ENCODE measurements around the gene FAM83B.

DNA sequence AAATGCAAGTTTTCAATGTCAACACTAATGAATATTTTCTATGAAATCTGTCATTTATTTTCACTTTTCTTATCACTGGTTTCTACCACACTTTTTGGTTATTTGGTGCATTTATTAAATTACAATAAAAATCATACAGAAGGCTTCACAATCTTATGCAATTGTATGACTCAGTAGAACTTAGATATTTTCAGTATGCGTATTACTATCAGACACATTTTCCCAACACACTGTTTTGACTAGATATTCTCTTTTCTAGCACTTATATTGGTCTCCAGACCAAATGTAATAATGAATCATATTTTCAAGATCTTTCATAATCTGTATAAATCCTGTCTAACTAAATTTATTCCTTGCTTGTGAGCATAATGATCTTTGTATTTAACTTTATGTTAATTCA lies 74.1 kb downstream of the FAM83B start:
- no peak for TF ChIP-seq CSDC2 (CRISPR knock-in tag; IDR thresholded peaks at IDR 0.05)
- no peak for TF ChIP-seq ZFP30 (CRISPR knock-in tag; IDR thresholded peaks at IDR 0.05)
- TF ChIP-seq ARNTL (CRISPR knock-in tag; IDR thresholded peaks at IDR 0.05; ENCODE audit: borderline replicate concordance, low read depth), result no peak
- TF ChIP-seq RARB (CRISPR knock-in tag; IDR thresholded peaks at IDR 0.05), result no peak
- TF ChIP-seq ZNF8 (CRISPR knock-in tag; IDR thresholded peaks at IDR 0.05), result no peak
- no peak for TF ChIP-seq GLIS3 (CRISPR knock-in tag; IDR thresholded peaks at IDR 0.05)
- no peak for TF ChIP-seq TCF4 (CRISPR knock-in tag; IDR thresholded peaks at IDR 0.05; ENCODE audit: borderline replicate concordance)
- TF ChIP-seq, protein P1, sequence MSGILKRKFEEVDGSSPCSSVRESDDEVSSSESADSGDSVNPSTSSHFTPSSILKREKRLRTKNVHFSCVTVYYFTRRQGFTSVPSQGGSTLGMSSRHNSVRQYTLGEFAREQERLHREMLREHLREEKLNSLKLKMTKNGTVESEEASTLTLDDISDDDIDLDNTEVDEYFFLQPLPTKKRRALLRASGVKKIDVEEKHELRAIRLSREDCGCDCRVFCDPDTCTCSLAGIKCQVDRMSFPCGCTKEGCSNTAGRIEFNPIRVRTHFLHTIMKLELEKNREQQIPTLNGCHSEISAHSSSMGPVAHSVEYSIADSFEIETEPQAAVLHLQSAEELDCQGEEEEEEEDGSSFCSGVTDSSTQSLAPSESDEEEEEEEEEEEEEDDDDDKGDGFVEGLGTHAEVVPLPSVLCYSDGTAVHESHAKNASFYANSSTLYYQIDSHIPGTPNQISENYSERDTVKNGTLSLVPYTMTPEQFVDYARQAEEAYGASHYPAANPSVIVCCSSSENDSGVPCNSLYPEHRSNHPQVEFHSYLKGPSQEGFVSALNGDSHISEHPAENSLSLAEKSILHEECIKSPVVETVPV (CRISPR knock-in tag; IDR thresholded peaks at IDR 0.05), result no peak
- TF ChIP-seq, protein P2, sequence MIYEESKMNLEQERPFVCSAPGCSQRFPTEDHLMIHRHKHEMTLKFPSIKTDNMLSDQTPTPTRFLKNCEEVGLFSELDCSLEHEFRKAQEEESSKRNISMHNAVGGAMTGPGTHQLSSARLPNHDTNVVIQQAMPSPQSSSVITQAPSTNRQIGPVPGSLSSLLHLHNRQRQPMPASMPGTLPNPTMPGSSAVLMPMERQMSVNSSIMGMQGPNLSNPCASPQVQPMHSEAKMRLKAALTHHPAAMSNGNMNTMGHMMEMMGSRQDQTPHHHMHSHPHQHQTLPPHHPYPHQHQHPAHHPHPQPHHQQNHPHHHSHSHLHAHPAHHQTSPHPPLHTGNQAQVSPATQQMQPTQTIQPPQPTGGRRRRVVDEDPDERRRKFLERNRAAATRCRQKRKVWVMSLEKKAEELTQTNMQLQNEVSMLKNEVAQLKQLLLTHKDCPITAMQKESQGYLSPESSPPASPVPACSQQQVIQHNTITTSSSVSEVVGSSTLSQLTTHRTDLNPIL (CRISPR knock-in tag; IDR thresholded peaks at IDR 0.05; ENCODE audit: low read depth), result no peak
- no peak for TF ChIP-seq ZNF565 (CRISPR knock-in tag; conservative IDR thresholded peaks at IDR 0.05; ENCODE audit: low read depth)
- no peak for TF ChIP-seq ISL1 (CRISPR knock-in tag; IDR thresholded peaks at IDR 0.05)
- no peak for TF ChIP-seq ZFP3 (CRISPR knock-in tag; IDR thresholded peaks at IDR 0.05)
- TF ChIP-seq, protein P3, sequence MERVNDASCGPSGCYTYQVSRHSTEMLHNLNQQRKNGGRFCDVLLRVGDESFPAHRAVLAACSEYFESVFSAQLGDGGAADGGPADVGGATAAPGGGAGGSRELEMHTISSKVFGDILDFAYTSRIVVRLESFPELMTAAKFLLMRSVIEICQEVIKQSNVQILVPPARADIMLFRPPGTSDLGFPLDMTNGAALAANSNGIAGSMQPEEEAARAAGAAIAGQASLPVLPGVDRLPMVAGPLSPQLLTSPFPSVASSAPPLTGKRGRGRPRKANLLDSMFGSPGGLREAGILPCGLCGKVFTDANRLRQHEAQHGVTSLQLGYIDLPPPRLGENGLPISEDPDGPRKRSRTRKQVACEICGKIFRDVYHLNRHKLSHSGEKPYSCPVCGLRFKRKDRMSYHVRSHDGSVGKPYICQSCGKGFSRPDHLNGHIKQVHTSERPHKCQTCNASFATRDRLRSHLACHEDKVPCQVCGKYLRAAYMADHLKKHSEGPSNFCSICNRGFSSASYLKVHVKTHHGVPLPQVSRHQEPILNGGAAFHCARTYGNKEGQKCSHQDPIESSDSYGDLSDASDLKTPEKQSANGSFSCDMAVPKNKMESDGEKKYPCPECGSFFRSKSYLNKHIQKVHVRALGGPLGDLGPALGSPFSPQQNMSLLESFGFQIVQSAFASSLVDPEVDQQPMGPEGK (CRISPR knock-in tag; IDR thresholded peaks at IDR 0.05; ENCODE audit: borderline replicate concordance), result no peak
- no peak for TF ChIP-seq ESRRG (CRISPR knock-in tag; IDR thresholded peaks at IDR 0.05)
